ENCODE data around the gene GALM. TPM values are rescaled to one million over a fixed set of nuclear protein-coding genes. Genes with fewer than 3 reads are reported as not detected.
"Not testable (repeated sequence)": the region's sequence is repeated elsewhere in the genome, so short reads cannot be mapped to it uniquely, and the experiment has no call there.

GALM gene
- polyA plus RNA-seq, 5 donors = 25.3 to 36.4 (median 28.4) TPM

DNA sequence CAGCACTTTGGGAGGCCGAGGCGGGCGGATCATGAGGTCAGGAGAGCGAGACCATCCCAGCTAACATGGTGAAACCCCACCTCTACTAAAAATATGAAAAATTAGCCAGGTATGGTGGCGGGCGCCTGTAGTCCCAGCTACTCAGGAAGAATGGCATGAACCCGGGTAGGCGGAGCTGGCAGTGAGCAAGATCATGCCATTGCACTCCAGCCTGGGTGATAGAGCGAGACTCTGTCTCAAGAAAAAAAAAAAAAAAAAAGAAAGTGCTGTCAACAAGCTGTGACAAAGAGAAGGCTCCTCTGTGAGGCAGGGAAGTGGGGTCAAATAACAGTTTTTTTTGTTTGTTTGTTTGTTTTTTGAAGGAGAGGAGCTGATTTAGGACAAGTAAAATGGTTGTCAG is 42.6 kb downstream of the GALM start:
- not testable (repeated sequence) for DNase-seq

DNA sequence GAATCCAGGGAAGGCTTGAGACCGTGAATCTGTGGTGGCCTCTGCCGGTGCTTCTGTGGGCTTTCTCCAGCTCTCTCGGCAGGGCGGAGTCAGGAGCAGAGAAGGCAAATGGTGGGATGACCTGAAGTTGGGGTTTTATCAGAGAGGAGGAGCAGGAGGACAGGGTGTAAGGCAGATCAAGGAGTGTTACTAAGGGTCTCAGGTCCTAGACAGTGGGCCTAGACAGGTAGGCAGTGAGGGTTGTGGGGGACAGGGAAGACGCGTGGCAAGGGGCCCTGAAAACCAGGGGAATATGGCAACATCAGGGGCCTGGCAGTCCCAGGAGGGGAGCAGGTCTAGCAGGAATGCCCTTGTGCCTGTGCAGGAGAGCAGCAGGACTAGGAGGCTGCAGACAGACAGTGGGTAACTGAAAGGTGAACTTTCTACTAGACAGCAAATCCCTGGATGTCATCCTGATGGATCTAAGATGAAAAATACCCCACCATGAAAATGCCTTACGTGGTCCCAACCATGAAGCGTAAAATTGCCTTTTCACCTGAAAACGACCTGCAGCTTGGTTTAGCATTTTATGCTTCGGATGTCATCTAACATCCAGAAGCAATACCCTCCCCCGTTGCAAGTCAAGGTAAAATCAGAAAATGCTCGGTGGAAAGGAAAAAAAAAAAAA is 43.1 kb downstream of the GALM start:
- no peak for DNase-seq

GRCh38 chr2:38709567-38710194 is 43.8 kb downstream of the GALM start:
- DNase-seq = no peak

DNA sequence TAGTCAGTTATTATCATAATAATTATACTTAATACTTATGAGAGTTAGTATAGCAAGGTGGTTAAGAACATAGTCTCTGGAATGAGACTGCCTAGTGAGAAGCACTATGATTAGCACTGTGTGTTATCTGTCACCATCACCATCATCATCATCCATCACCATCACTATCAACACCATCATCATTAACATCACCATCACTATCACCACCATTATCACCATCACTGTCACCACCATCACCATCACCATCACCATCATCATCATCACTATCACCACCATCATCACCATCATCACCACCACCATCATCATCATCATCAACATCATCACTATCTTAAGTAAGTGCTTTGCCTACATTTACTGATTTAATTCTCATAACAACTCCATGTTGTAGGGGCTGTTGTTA is 45.6 kb downstream of the GALM start:
- no peak for DNase-seq

DNA sequence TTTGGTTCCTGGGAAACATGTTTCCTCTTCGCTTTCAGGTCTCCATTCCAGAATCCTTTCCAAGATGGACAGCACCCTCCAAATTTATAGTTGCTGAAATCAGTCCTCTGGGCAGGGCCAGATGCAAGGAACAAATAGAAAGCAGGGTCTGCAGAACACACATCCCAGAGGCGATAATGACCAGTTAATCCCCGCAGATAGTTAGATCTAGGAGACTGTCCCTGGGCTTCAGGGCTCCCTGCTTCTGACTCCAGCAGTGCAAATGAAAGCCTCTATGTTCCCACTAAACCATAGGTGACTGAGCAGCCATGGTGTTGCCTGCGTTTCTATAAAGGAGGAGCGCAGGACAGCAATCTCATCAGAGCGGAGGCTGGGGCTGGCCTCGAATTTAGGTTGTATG is 46.5 kb downstream of the GALM start:
- DNase-seq = no peak

DNA sequence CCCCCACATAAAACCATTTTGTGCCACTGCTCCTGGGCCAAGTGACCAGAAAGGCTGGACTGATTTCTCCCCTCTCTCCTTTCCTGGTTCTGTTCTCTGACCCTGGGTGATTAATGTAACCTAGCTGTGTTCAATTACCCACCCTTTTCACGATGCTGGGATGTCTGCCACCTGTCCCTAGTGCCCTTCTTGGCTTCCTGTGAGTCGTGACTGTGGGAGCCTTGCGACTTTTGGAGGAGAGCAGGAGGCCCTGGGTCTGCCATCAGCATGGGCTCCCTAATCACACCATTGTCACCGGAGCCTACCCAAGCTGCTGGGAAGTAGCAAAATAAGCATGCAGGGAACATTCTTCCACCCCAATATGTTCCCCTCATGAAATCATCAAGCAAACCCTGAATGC is 47.0 kb downstream of the GALM start:
- no peak for DNase-seq

DNA sequence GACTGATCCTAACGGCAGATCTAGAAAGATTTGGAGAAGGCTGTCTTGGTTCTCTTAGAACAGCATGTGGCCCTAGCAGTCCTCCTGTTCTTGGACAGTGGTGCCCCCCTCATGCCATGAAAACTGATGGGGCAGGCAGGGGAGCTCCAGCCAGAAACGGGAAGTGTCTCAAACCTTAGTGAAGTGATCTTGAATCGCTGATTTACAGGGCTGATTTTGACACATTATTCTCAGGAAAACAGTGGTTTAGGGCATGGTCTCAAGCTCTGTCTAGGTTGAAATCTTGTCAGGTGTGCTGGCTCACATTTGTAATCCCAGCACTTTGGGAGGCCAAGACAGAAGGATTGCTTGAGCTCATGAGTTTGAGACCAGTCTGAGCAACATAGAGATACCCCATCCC is 47.4 kb downstream of the GALM start:
- DNase-seq = no peak

- not testable (repeated sequence) for DNase-seq
Observed at GRCh38 chr2:38714941-38715340, 49.0 kb downstream of the GALM start.

DNA sequence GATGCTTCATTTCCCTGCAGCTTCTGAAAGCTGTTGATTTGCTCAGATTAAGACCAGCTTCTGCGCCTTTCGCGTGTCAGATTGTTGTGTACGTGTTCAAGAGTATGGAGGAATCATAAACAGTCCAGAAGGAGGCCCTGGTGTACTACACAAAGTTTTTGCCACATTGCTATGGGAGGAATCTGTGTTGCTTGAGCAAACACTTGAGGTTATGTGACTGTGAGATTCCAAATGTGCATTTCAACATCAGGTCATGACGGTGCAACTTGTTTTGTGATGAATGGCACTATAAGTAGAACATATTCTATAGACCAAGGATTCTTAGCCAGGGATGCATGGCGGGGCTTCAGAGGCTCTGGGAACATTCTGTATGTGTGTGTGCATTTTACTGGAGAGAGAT is 50.3 kb downstream of the GALM start:
- DNase-seq = no peak

DNA sequence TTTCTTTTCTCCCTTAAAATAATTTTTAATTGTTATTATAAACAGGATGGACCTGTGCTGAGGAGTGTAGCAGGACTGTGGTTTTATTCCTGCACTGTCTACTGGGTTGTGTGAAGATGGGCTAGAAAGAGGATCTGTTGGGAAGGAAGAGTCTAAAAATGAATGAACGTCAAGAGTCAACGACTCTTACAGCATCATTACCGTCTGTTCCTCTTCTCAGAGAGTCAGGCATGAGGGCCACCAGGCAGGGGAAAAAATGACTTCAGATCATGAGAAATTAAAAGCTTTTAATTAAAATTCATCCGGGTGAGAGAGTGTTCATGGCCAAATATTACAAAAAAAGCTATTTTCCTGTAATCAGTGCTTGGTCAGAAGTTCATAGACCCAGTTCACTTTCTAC is 52.7 kb downstream of the GALM start:
- no peak for DNase-seq

- DNase-seq = no peak
Observed at GRCh38 chr2:38719706-38720105, 53.8 kb downstream of the GALM start.

- peak; percentile 89 to 92 for DNase-seq
Observed at GRCh38 chr2:38720613-38721241, 54.8 kb downstream of the GALM start.

DNA sequence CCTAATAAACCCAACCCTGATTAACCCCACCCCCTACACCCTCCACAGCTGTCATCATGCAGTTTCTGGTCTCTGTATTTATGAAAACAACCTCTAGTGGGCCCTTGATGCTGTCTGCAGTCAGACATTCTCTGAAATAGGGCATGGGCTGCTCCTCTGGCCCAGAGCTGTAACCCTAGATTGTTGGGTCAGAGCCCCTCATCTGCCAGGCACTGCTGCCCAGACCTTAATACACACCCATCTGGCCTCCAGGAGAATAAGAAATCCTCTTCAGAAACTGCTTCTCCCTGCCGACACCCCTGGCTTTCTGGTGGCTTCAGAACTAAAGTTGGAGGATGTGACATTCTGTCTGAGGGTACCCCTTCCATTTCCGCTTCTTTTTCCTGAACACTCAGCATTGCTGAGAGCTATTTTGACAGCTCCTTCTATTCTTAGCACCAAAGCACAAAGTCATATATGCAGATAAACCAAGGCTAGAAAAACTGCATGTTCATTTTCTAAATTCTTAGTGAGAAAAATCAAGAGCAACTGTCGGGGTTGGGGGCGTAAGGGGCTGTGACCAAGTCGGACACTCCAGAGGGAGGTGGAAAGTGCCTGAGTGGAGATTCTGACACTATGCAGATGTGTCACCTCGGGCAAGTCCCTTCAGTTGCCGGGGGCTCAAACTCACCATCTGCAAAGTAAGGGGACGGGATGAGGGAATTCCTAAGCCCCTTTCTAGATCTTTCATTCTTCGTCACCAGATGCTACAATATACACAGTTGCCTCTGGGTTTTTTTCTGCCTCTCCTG is 56.6 kb downstream of the GALM start:
- DNase-seq = no peak

DNA sequence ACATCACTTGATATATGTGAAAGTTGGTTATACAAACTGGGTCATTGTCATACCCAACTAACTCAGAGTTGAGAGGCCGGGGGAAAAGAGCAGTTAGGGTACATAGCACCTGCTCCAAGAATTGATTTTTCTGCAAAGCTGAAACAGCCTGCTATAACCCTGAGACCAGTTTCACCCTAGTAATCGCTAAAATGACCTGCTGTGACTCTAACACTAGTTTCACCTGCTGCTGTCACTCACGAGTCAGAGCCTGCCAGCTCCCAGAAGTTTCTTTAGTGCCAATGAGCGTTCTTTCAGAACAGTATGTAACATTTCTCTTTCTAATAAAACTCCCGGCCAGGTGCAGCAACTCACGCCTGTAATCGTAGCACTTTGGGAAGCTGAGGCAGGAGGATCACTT is 57.3 kb downstream of the GALM start:
- DNase-seq = no peak

DNA sequence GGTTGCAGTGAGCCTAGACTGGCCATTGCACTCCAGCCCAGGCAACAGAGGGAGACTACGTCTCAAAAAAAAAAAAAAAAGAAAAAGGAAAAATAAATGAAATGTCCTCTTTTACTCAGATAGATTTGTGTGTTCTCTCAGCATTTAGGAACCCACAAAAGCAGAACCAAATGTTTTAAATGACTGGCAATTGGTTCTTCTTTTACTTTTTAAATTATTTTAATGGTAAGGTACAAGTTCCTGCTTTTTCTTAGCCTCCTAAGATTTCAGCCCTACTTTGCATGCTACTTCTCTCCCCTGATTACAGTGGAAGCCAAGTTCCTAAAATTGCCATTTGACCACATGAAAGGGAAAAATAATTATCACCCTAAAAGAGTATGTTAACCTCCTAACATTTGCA is 61.7 kb downstream of the GALM start:
- DNase-seq = no peak

- no peak for DNase-seq
Observed at GRCh38 chr2:38728694-38729093, 62.8 kb downstream of the GALM start.

DNA sequence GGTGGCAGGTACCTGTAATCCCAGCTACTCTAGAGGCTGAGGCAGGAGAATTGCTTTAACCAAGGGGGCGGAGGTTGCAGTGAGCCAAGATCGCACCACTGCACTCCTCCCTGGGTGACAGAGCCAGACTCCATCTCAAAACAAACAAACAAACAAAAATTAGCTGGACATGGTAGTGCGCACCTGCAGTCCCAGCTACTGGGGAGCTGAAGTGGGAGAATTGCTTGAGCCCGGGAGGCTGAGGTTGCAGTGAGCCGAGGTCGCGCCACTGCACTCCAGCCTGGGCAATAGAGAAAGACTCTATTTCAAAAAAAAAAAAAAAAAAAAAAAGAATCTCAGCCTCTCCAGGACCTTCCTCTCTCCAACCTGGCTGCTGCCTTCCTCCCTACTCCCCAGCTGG is 65.2 kb downstream of the GALM start:
- DNase-seq = no peak

GRCh38 chr2:38731684-38732221 is 65.8 kb downstream of the GALM start:
- no peak for DNase-seq

GRCh38 chr2:38733300-38733971 is 67.5 kb downstream of the GALM start:
- DNase-seq = no peak

- DNase-seq = no peak
Observed at GRCh38 chr2:38734299-38735058, 68.6 kb downstream of the GALM start.

- no peak for DNase-seq
Observed at GRCh38 chr2:38735999-38736320, 70.0 kb downstream of the GALM start.
